Measurements from ENCODE around the gene IGSF8.

- TF ChIP-seq CTCF (conservative IDR thresholded peaks at IDR 0.05), result no peak
- peak; percentile 60; the same call in 1 of the 2 replicates for TF ChIP-seq ZFX (IDR thresholded peaks at IDR 0.05)
Observed at GRCh38 chr1:160097911-160098851, at the start of gene IGSF8.

Data from C4-2B (cell line).